Neural cell (in vitro differentiated cells): ENCODE data around the gene FHOD1. TPM values are rescaled to one million over a fixed set of nuclear protein-coding genes. Genes with fewer than 3 reads are reported as not detected.

ENCODE experiments used
- H2AFZ ChIP-seq: fragments of 200-600, 300-800 bp; sonication (generic), shearing (Covaris generic); 2 replicates; pipeline ENCODE4 v1.6.0; 2014; ENCODE audit warnings: low read depth, mild to moderate bottlenecking, antibody characterized with exemption, low read length, moderate library complexity
- H3F3A ChIP-seq: fragments of 200-600 bp; shearing (Covaris generic); 2 replicates; pipeline ENCODE4 v1.6.1; 2016; ENCODE audit warnings: mild to moderate bottlenecking, moderate library complexity, mixed read lengths, antibody characterized with exemption, low read length; ENCODE audit not compliant: insufficient read depth, poor library complexity, severe bottlenecking
- H3K27ac ChIP-seq: fragments of 200-600, 300-800 bp; sonication (generic), shearing (Covaris generic); 2 replicates; pipeline ENCODE4 v1.5.1; 2014; ENCODE audit warnings: mild to moderate bottlenecking, low read length, moderate library complexity
- H3K27me3 ChIP-seq: fragments of 300-800, 200-600 bp; sonication (generic), shearing (Covaris generic); 2 replicates; pipeline ENCODE4 v1.6.0; 2014; ENCODE audit warnings: mild to moderate bottlenecking, low read depth, low read length, moderate library complexity; ENCODE audit not compliant: insufficient read depth
- H3K36me3 ChIP-seq: fragments of 300-800, 200-600 bp; sonication (generic), shearing (Covaris generic); 2 replicates; pipeline ENCODE4 v1.5.1; 2014; ENCODE audit warnings: mild to moderate bottlenecking, antibody characterized with exemption, low read length, moderate library complexity; ENCODE audit not compliant: insufficient read depth
- H3K4me2 ChIP-seq: fragments of 300-800, 200-600 bp; sonication (generic), shearing (Covaris generic); 2 replicates; pipeline ENCODE4 v1.6.0; 2014; ENCODE audit warnings: mild to moderate bottlenecking, low read length
- H3K4me3 ChIP-seq: fragments of 300-800, 200-600 bp; sonication (generic), shearing (Covaris generic); 2 replicates; pipeline ENCODE4 v1.5.1; 2014; ENCODE audit warnings: mild to moderate bottlenecking, low read length, moderate library complexity
- H3K79me2 ChIP-seq: fragments of 200-600 bp; shearing (Covaris generic); replicated peaks from 2 replicates; pipeline ENCODE4 v1.6.0; 2014; ENCODE audit warnings: mild to moderate bottlenecking, low read length, moderate library complexity; ENCODE audit not compliant: insufficient read depth
- H3K9ac ChIP-seq: fragments of 300-800, 200-600 bp; sonication (generic), shearing (Covaris generic); 2 replicates; pipeline ENCODE4 v1.6.1; 2016; ENCODE audit warnings: mild to moderate bottlenecking, low read length, mixed read lengths
- H3K9me2 ChIP-seq: fragments of 200-600 bp; shearing (Covaris generic); 2 replicates; pipeline ENCODE4 v1.6.1; 2016; ENCODE audit warnings: mild to moderate bottlenecking, low read length, mixed read lengths; ENCODE audit not compliant: insufficient read depth
- H3K9me3 ChIP-seq: fragments of 200-600, 300-800 bp; sonication (generic), shearing (Covaris generic); 2 replicates; pipeline ENCODE4 v1.6.1; 2016; ENCODE audit warnings: mild to moderate bottlenecking, mixed run types, low read length, moderate library complexity, mixed read lengths
- H4K20me1 ChIP-seq: fragments of 200-600 bp; shearing (Covaris generic); 2 replicates; pipeline ENCODE4 v1.6.1; 2016; ENCODE audit warnings: mild to moderate bottlenecking, mixed run types; ENCODE audit not compliant: insufficient read depth
- CTCF ChIP-seq: fragments of 450-650 bp; IDR thresholded peaks from 2 replicates; pipeline ENCODE4 v1.5.1; 2014; ENCODE audit warnings: antibody characterized with exemption, mild to moderate bottlenecking, moderate library complexity; ENCODE audit not compliant: poor library complexity, severe bottlenecking
- EP300 ChIP-seq: fragments of 450-650 bp; conservative IDR thresholded peaks from 2 replicates; pipeline ENCODE4 v1.6.1; 2014; ENCODE audit warnings: antibody characterized with exemption, mild to moderate bottlenecking, moderate library complexity; ENCODE audit not compliant: poor library complexity, severe bottlenecking
- EZH2 ChIP-seq: fragments of 200-600, 300-800 bp; shearing (Covaris generic), sonication (generic); IDR thresholded peaks from 2 replicates; pipeline ENCODE4 v1.6.1; 2014; ENCODE audit warnings: antibody characterized with exemption, low read length, borderline replicate concordance, mild to moderate bottlenecking; ENCODE audit not compliant: insufficient read depth, poor library complexity, severe bottlenecking
- MXI1 ChIP-seq: fragments of 450-650 bp; conservative IDR thresholded peaks from 2 replicates; pipeline ENCODE4 v1.6.1; 2014; ENCODE audit warnings: antibody characterized with exemption, mild to moderate bottlenecking; ENCODE audit not compliant: poor library complexity, severe bottlenecking
- POLR2AphosphoS5 ChIP-seq: IDR thresholded peaks from 2 replicates; pipeline ENCODE4 v1.6.1; 2012
- RAD21 ChIP-seq: fragments of 450-650 bp; conservative IDR thresholded peaks from 2 replicates; pipeline ENCODE4 v1.6.1; 2014; ENCODE audit warnings: antibody characterized with exemption, mild to moderate bottlenecking, moderate library complexity
- REST ChIP-seq: IDR thresholded peaks from 2 replicates; pipeline ENCODE4 v1.6.1; 2012; ENCODE audit warnings: borderline replicate concordance
- SMC3 ChIP-seq: fragments of 450-650 bp; conservative IDR thresholded peaks from 2 replicates; pipeline ENCODE4 v1.6.1; 2014; ENCODE audit warnings: antibody characterized with exemption, mild to moderate bottlenecking, moderate library complexity; ENCODE audit not compliant: poor library complexity
- TAF1 ChIP-seq: IDR thresholded peaks from 2 replicates; pipeline ENCODE4 v1.6.1; 2012; ENCODE audit warnings: low read depth
- polyA plus RNA-seq: library from polyadenylated mRNA; depleted of rRNA; stranded (reverse); fragments of >200 nt; gene quantifications from 2 replicates; pipeline ENCODE4 v1.2.3, GENCODE V29; 2014

FHOD1 gene
- polyA plus RNA-seq, 1 donor from 2014 or later: 6.3 TPM

- TF ChIP-seq RAD21 (no peak), EP300 (no peak), TAF1 (no peak), SMC3 (no peak), EZH2 (no peak), POLR2AphosphoS5 (no peak), MXI1 (no peak), REST (no peak), CTCF (no peak)
- peak overlapping the region; percentile 74 for H3K4me2 ChIP-seq
- H3K27me3 ChIP-seq: no peaks in the 10 kb centered on the region
- H3K9me2 ChIP-seq: no peaks in the 10 kb centered on the region
- H3K9me3 ChIP-seq: no peaks in the 10 kb centered on the region
- peak overlapping the region; percentile 72 for H3K4me3 ChIP-seq
- no peaks in the 10 kb centered on the region for H4K20me1 ChIP-seq
- H3K79me2 ChIP-seq: peaks cover 12% of the 10 kb centered on the region
- no peaks in the 10 kb centered on the region for H3F3A ChIP-seq
- peak overlapping the region; percentile 56 for H3K27ac ChIP-seq
- H3K9ac ChIP-seq: peak overlapping the region; percentile 94
- H3K36me3 ChIP-seq: no peaks in the 10 kb centered on the region
- H2AFZ ChIP-seq: no peak overlapping the region
Observed at GRCh38 chr16:67227567-67227921, 19.7 kb downstream of the FHOD1 start.

- peak within 1 kb of the TSS; percentile 72 for H3K4me3 ChIP-seq
- no peaks in the 10 kb centered on the region for H3K36me3 ChIP-seq
- peak within 1 kb of the TSS; percentile 92 for H3K4me2 ChIP-seq
- no peaks in the 10 kb centered on the region for H3K27me3 ChIP-seq
- peak within 1 kb of the TSS; percentile 58 for H2AFZ ChIP-seq
- no peaks in the 10 kb centered on the region for H3K9me3 ChIP-seq
- peak within 1 kb of the TSS; percentile 94 for H3K9ac ChIP-seq
- no peaks in the 10 kb centered on the region for H3F3A ChIP-seq
- no peaks in the 10 kb centered on the region for H3K9me2 ChIP-seq
- H3K79me2 ChIP-seq: peaks cover 12% of the 10 kb centered on the region
- H3K27ac ChIP-seq: peak within 1 kb of the TSS; percentile 56
- H4K20me1 ChIP-seq: no peaks in the 10 kb centered on the region
- TF ChIP-seq SMC3 (peak; percentile 52), RAD21 (peak; percentile 47), CTCF (peak; percentile 68), EZH2 (no peak), EP300 (peak; percentile 32), POLR2AphosphoS5 (peak; percentile 99), REST (peak; percentile 96), MXI1 (peak; percentile 94), TAF1 (peak; percentile 99)
Observed at GRCh38 chr16:67226804-67227566, 20.3 kb downstream of the FHOD1 start, which contains the start of gene TMEM208. TMEM208 (plus strand) TSS chr16:67227130; CDS start chr16:67227219, 89 bp downstream.
